ENCODE measurements around the gene MGA.

Gene MGA

GRCh38 chr15:41659190-41659589, 1.0 kb upstream of the MGA start:
- no peak overlapping the region for H3K27ac ChIP-seq (ENCODE audit: low read length)
- H3K4me1 ChIP-seq (ENCODE audit: insufficient read depth, low read length) = no peaks in the 10 kb centered on the region
- no peaks in the 10 kb centered on the region for H3K36me3 ChIP-seq (ENCODE audit: insufficient read depth, low read depth, low read length)
- H3K27me3 ChIP-seq (ENCODE audit: insufficient read depth, low read length) = peaks cover 35% of the 10 kb centered on the region
- no peaks in the 10 kb centered on the region for H3K9me3 ChIP-seq (ENCODE audit: insufficient read depth, low read depth, low read length)
- H3K9ac ChIP-seq (ENCODE audit: low read depth, low read length) = no peak overlapping the region
- peak overlapping the region; percentile 82 for H3K4me3 ChIP-seq (ENCODE audit: low read length)

- H3K4me1 ChIP-seq (ENCODE audit: insufficient read depth, low read length) = no peaks in the 10 kb centered on the region
- no peaks in the 10 kb centered on the region for H3K36me3 ChIP-seq (ENCODE audit: insufficient read depth, low read depth, low read length)
- H3K27me3 ChIP-seq (ENCODE audit: insufficient read depth, low read length) = peaks cover 35% of the 10 kb centered on the region
- peak overlapping the region; percentile 69; the same call in 1 of the 2 replicates for H3K9ac ChIP-seq (ENCODE audit: low read depth, low read length)
- H3K27ac ChIP-seq (ENCODE audit: low read length) = no peak overlapping the region
- no peaks in the 10 kb centered on the region for H3K9me3 ChIP-seq (ENCODE audit: insufficient read depth, low read depth, low read length)
- peak overlapping the region; percentile 82 for H3K4me3 ChIP-seq (ENCODE audit: low read length)
Measured at GRCh38 chr15:41659855-41660234, 360 bp upstream of the MGA start.

GRCh38 chr15:41661078-41661517, 893 bp downstream of the MGA start:
- H3K27me3 ChIP-seq (ENCODE audit: insufficient read depth, low read length) = peaks cover 35% of the 10 kb centered on the region
- H3K9ac ChIP-seq (ENCODE audit: low read depth, low read length) = peak overlapping the region; percentile 69; the same call in 1 of the 2 replicates
- no peak overlapping the region for H3K27ac ChIP-seq (ENCODE audit: low read length)
- no peaks in the 10 kb centered on the region for H3K9me3 ChIP-seq (ENCODE audit: insufficient read depth, low read depth, low read length)
- H3K4me1 ChIP-seq (ENCODE audit: insufficient read depth, low read length) = no peaks in the 10 kb centered on the region
- H3K36me3 ChIP-seq (ENCODE audit: insufficient read depth, low read depth, low read length) = no peaks in the 10 kb centered on the region
- H3K4me3 ChIP-seq (ENCODE audit: low read length) = peak overlapping the region; percentile 82

- Histone ChIP-seq H3K9ac (ENCODE audit: low read depth, low read length) (peak overlapping the region; percentile 69; the same call in 1 of the 2 replicates), H3K36me3 (ENCODE audit: insufficient read depth, low read depth, low read length) (no peaks in the 10 kb centered on the region), H3K4me3 (ENCODE audit: low read length) (peak overlapping the region; percentile 82), H3K27me3 (ENCODE audit: insufficient read depth, low read length) (peaks cover 35% of the 10 kb centered on the region), H3K27ac (ENCODE audit: low read length) (no peak overlapping the region), H3K9me3 (ENCODE audit: insufficient read depth, low read depth, low read length) (no peaks in the 10 kb centered on the region), H3K4me1 (ENCODE audit: insufficient read depth, low read length) (no peaks in the 10 kb centered on the region)
Measured at GRCh38 chr15:41661518-41662225, 1.5 kb downstream of the MGA start.

GRCh38 chr15:41666353-41666920, 6.2 kb downstream of the MGA start:
- no peaks in the 10 kb centered on the region for H3K9me3 ChIP-seq (ENCODE audit: insufficient read depth, low read depth, low read length)
- peaks cover 18% of the 10 kb centered on the region for H3K36me3 ChIP-seq (ENCODE audit: insufficient read depth, low read depth, low read length)
- no peaks in the 10 kb centered on the region for H3K4me1 ChIP-seq (ENCODE audit: insufficient read depth, low read length)
- no peak overlapping the region for H3K4me3 ChIP-seq (ENCODE audit: low read length)
- H3K27ac ChIP-seq (ENCODE audit: low read length) = no peak overlapping the region
- peaks cover 1% of the 10 kb centered on the region; the same call in 1 of the 2 replicates for H3K27me3 ChIP-seq (ENCODE audit: insufficient read depth, low read length)
- no peak overlapping the region for H3K9ac ChIP-seq (ENCODE audit: low read depth, low read length)

- H3K9me3 ChIP-seq (ENCODE audit: insufficient read depth, low read depth, low read length) = no peaks in the 10 kb centered on the region
- H3K9ac ChIP-seq (ENCODE audit: low read depth, low read length) = no peak overlapping the region
- no peaks in the 10 kb centered on the region for H3K27me3 ChIP-seq (ENCODE audit: insufficient read depth, low read length)
- no peak overlapping the region for H3K4me3 ChIP-seq (ENCODE audit: low read length)
- peaks cover 18% of the 10 kb centered on the region for H3K36me3 ChIP-seq (ENCODE audit: insufficient read depth, low read depth, low read length)
- no peaks in the 10 kb centered on the region for H3K4me1 ChIP-seq (ENCODE audit: insufficient read depth, low read length)
- no peak overlapping the region for H3K27ac ChIP-seq (ENCODE audit: low read length)
Measured at GRCh38 chr15:41669701-41670100, 9.5 kb downstream of the MGA start.

- H3K4me1 ChIP-seq (ENCODE audit: insufficient read depth, low read length) = no peaks in the 10 kb centered on the region
- no peak overlapping the region for H3K9ac ChIP-seq (ENCODE audit: low read depth, low read length)
- H3K4me3 ChIP-seq (ENCODE audit: low read length) = no peak overlapping the region
- H3K27ac ChIP-seq (ENCODE audit: low read length) = no peak overlapping the region
- no peaks in the 10 kb centered on the region for H3K9me3 ChIP-seq (ENCODE audit: insufficient read depth, low read depth, low read length)
- H3K36me3 ChIP-seq (ENCODE audit: insufficient read depth, low read depth, low read length) = peaks cover 18% of the 10 kb centered on the region
- no peaks in the 10 kb centered on the region for H3K27me3 ChIP-seq (ENCODE audit: insufficient read depth, low read length)
Measured at GRCh38 chr15:41671656-41672648, 11.7 kb downstream of the MGA start.

GRCh38 chr15:41675337-41675736, 15.1 kb downstream of the MGA start:
- Histone ChIP-seq H3K4me3 (ENCODE audit: low read length) (no peak overlapping the region), H3K9ac (ENCODE audit: low read depth, low read length) (no peak overlapping the region), H3K27me3 (ENCODE audit: insufficient read depth, low read length) (no peaks in the 10 kb centered on the region), H3K36me3 (ENCODE audit: insufficient read depth, low read depth, low read length) (no peaks in the 10 kb centered on the region), H3K9me3 (ENCODE audit: insufficient read depth, low read depth, low read length) (no peaks in the 10 kb centered on the region), H3K27ac (ENCODE audit: low read length) (no peak overlapping the region), H3K4me1 (ENCODE audit: insufficient read depth, low read length) (no peaks in the 10 kb centered on the region)

GRCh38 chr15:41678742-41679141, 18.5 kb downstream of the MGA start:
- Histone ChIP-seq H3K36me3 (ENCODE audit: insufficient read depth, low read depth, low read length) (no peaks in the 10 kb centered on the region), H3K9me3 (ENCODE audit: insufficient read depth, low read depth, low read length) (no peaks in the 10 kb centered on the region), H3K9ac (ENCODE audit: low read depth, low read length) (no peak overlapping the region)

GRCh38 chr15:41683955-41684354, 23.8 kb downstream of the MGA start:
- Histone ChIP-seq H3K4me3 (ENCODE audit: low read length) (no peak overlapping the region), H3K4me1 (ENCODE audit: insufficient read depth, low read length) (no peaks in the 10 kb centered on the region), H3K9me3 (ENCODE audit: insufficient read depth, low read depth, low read length) (no peaks in the 10 kb centered on the region), H3K9ac (ENCODE audit: low read depth, low read length) (no peak overlapping the region), H3K36me3 (ENCODE audit: insufficient read depth, low read depth, low read length) (no peaks in the 10 kb centered on the region), H3K27me3 (ENCODE audit: insufficient read depth, low read length) (no peaks in the 10 kb centered on the region), H3K27ac (ENCODE audit: low read length) (no peak overlapping the region)

More at GRCh38 chr15:41678742-41679141, 18.5 kb downstream of the MGA start:
- Histone ChIP-seq H3K27me3 (ENCODE audit: insufficient read depth, low read length) (no peaks in the 10 kb centered on the region), H3K4me3 (ENCODE audit: low read length) (no peak overlapping the region), H3K4me1 (ENCODE audit: insufficient read depth, low read length) (no peaks in the 10 kb centered on the region), H3K27ac (ENCODE audit: low read length) (no peak overlapping the region)

GRCh38 chr15:41688671-41689070, 28.5 kb downstream of the MGA start:
- no peaks in the 10 kb centered on the region for H3K27me3 ChIP-seq (ENCODE audit: insufficient read depth, low read length)
- H3K9ac ChIP-seq (ENCODE audit: low read depth, low read length) = no peak overlapping the region
- no peaks in the 10 kb centered on the region for H3K9me3 ChIP-seq (ENCODE audit: insufficient read depth, low read depth, low read length)
- no peak overlapping the region for H3K4me3 ChIP-seq (ENCODE audit: low read length)
- H3K27ac ChIP-seq (ENCODE audit: low read length) = no peak overlapping the region
- peaks cover 12% of the 10 kb centered on the region for H3K4me1 ChIP-seq (ENCODE audit: insufficient read depth, low read length)
- no peaks in the 10 kb centered on the region for H3K36me3 ChIP-seq (ENCODE audit: insufficient read depth, low read depth, low read length)
